ENCODE results near the gene SORBS2. TPM values are rescaled to one million over a fixed set of nuclear protein-coding genes. Genes with fewer than 3 reads are reported as not detected.

Gene SORBS2
- total and polyA plus RNA-seq, 2 of the 4 experiments (the other 2 are of a cell fraction), result 0.18 TPM; not detected in 1

- ChIA-PET CTCF (no interaction called here), POLR2A (ENCODE audit: unreplicated experiment) (no interaction called here)
- H3K27me3 ChIP-seq (ENCODE audit: control insufficient read depth, insufficient read depth, low read length), result peaks cover 7% of the 10 kb centered on the region
- no peak overlapping the region for H3K56ac ChIP-seq (ENCODE audit: extremely low read depth, insufficient read depth, low read length)
- no peak overlapping the region for H4K5ac ChIP-seq (ENCODE audit: low read depth, low read length)
- no peak overlapping the region for H3K14ac ChIP-seq (replicated peaks; ENCODE audit: low read depth, low read length)
- no TSS peak for BruUV-seq (replicated peaks)
- no peaks in the 10 kb centered on the region for H4K20me1 ChIP-seq (ENCODE audit: insufficient read depth, low read length)
- in situ Hi-C loops (cut with MboI; ENCODE audit: low sequenced_read_pairs) (no loop called here), dilution Hi-C loops (cut with HindIII; ENCODE audit: low sequenced_read_pairs, unreplicated experiment) (no loop called here), intact Hi-C loops (cut with micrococcal nuclease) (no loop called here)
- DNase-seq (no peak), ATAC-seq (ENCODE audit: low read depth) (no peak)
- 70% methylated on average over 3 of the region's 7 CpGs; no CpG with 5 or more reads in 1 of the 2 experiments for WGBS, 2 experiments (ENCODE audit: extremely low coverage in 2 of 2, insufficient read length in 1 of 2)
- H2BK15ac ChIP-seq (ENCODE audit: low read depth, low read length), result no peak overlapping the region
- H3K9me3 ChIP-seq (ENCODE audit: control insufficient read depth, insufficient read depth, low read length), result no peaks in the 10 kb centered on the region
- H3K9me1 ChIP-seq (ENCODE audit: insufficient read depth, low read length), result peaks cover 4% of the 10 kb centered on the region; the same call in 1 of the 2 replicates
- no peak overlapping the region for H3K9ac ChIP-seq (ENCODE audit: low read depth, low read length)
- H3K23ac ChIP-seq (ENCODE audit: low read depth, low read length), result no peak overlapping the region
- no peak overlapping the region for H3K4ac ChIP-seq (ENCODE audit: low read depth, low read length)
- no peaks in the 10 kb centered on the region for H3K4me1 ChIP-seq (ENCODE audit: control insufficient read depth, insufficient read depth, low read length)
- no peak overlapping the region for H3K18ac ChIP-seq (ENCODE audit: low read depth, low read length)
- no peak overlapping the region for H3K4me3 ChIP-seq (ENCODE audit: insufficient read depth, low read depth, low read length)
- no peak overlapping the region for H2BK20ac ChIP-seq (ENCODE audit: low read depth, low read length)
- H2AK9ac ChIP-seq (replicated peaks; ENCODE audit: low read depth, low read length, poor library complexity), result no peak overlapping the region
- H3K27ac ChIP-seq (ENCODE audit: insufficient read depth, low read length), result no peak overlapping the region
- H2AK5ac ChIP-seq (ENCODE audit: low read depth, low read length), result no peak overlapping the region; the same call in 1 of the 2 replicates
- no peak overlapping the region for H3K4me2 ChIP-seq (ENCODE audit: low read depth, low read length)
- H3K36me3 ChIP-seq (ENCODE audit: control insufficient read depth, insufficient read depth, low read length), result no peaks in the 10 kb centered on the region
- no peak overlapping the region for H2BK5ac ChIP-seq (ENCODE audit: low read depth, low read length, poor library complexity, severe bottlenecking)
- no peaks in the 10 kb centered on the region for H3K79me1 ChIP-seq (ENCODE audit: low read depth in 1 of 2, low read length in 2 of 2)
- no peak overlapping the region for H4K91ac ChIP-seq (ENCODE audit: insufficient read depth, low read depth, low read length)
- no peak overlapping the region for H2AFZ ChIP-seq (replicated peaks; ENCODE audit: low read length, poor library complexity)
- TF ChIP-seq USF2 (IDR thresholded peaks at IDR 0.05; ENCODE audit: low read depth, low read length), result no peak
- no peak overlapping the region for H4K8ac ChIP-seq (ENCODE audit: low read depth in 2 of 2, low read length in 2 of 2)
- no peak overlapping the region for H2BK120ac ChIP-seq (ENCODE audit: low read depth, low read length)
Measured at GRCh38 chr4:185800266-185800945, 11.6 kb downstream of the SORBS2 start.

Data from IMR-90 (cell line).